GM21423 (cell line): ENCODE data around the gene FERMT2.

Source experiments
- ATAC-seq: cut with Tn5 transposase; IDR thresholded peaks from one replicate; pipeline ENCODE4 v1.9.1; 2021; ENCODE audit warnings: mild to moderate bottlenecking, moderate library complexity; ENCODE audit not compliant: unreplicated experiment

FERMT2 gene, protein sequence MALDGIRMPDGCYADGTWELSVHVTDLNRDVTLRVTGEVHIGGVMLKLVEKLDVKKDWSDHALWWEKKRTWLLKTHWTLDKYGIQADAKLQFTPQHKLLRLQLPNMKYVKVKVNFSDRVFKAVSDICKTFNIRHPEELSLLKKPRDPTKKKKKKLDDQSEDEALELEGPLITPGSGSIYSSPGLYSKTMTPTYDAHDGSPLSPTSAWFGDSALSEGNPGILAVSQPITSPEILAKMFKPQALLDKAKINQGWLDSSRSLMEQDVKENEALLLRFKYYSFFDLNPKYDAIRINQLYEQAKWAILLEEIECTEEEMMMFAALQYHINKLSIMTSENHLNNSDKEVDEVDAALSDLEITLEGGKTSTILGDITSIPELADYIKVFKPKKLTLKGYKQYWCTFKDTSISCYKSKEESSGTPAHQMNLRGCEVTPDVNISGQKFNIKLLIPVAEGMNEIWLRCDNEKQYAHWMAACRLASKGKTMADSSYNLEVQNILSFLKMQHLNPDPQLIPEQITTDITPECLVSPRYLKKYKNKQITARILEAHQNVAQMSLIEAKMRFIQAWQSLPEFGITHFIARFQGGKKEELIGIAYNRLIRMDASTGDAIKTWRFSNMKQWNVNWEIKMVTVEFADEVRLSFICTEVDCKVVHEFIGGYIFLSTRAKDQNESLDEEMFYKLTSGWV

DNA sequence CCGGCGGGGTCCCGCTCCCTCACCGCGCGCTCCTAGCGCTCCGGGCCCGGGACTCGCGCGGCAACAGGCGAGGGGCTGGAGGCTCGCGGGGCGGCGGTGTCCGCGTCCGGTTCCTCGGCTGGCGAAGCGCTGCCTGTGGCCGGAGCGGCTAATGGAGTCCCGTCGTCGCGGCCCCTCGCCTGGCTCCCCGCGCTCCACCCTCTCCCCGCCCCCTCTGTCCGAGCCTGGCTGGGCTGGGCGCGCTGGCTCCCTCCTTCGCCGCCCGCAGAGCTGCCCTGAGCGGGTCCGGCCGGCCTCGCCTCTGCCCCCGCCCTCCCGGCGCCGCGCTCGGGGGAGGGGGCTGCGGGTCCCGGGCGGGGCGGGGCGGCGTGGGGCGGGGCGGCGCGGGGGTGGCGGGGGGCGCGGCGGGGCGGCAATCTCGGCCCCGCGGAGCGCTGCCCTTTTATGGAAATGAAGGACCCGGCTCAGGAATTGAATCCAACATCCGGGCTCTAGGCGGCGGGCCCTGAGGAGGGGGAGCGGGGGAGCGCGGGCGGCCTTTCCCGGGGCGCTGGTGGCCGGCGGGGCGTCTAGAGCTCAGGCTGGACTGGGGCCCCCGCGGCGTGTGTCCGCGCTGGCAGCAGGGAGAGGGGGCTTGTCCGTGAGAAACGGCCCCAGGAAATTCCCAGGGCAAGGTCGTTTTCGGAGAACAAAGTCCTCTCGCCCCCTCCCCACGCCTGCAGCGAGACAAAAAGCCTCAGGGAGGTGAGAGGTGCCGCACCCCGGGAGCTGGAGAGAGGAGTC is at the start of gene FERMT2:
FERMT2 (minus strand) TSS at position 153 of the 783 bp plus-strand sequence. CDS start 482 bp downstream, outside the sequence.
- peak; percentile 39 for ATAC-seq

- ATAC-seq = no peak
Observed at GRCh38 chr14:52998376-52999015, 47.6 kb upstream of the FERMT2 start.

GRCh38 chr14:52996493-52996892 is 45.6 kb upstream of the FERMT2 start:
- ATAC-seq = no peak

DNA sequence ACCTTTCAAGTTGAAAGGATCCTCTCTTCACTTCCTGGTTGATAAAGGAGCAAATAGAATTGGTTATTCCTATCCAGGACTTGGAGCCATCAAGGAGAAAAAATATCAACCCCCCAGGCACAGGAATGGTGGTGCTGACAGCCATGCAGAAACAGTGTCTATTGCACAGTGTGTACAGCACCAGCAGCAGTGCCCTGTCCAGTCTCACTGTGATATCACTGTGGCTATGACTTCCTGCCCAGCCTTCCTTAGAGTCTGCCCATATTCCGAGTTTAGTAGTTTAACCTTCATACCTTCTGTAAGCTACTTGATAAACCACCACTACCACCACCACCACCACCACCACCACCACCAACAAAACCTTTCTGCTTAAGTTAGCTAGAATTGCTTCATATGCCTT is 45.1 kb upstream of the FERMT2 start:
- ATAC-seq = no peak

- no peak for ATAC-seq
Observed at GRCh38 chr14:52992236-52992870, 41.5 kb upstream of the FERMT2 start.

DNA sequence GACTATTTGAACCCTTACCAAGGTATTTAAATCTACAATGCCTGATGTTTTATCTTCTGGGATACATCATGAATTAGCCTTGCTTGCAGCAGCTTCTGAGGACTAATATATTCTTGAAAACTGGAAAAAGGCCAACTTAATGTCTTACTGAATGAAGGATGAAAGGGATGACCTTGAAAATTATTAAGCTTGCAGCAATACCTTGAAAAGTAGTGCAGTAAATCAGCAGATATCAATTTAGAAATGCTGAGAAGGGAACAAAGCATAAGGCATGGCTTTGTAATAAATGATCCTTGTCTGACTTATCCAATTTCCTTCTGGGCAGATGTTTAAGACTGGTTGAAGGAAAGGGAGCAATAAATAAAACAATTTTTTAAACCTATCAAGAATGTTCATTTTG is 37.3 kb upstream of the FERMT2 start:
- no peak for ATAC-seq

- no peak for ATAC-seq
Observed at GRCh38 chr14:52987514-52987913, 36.7 kb upstream of the FERMT2 start.

DNA sequence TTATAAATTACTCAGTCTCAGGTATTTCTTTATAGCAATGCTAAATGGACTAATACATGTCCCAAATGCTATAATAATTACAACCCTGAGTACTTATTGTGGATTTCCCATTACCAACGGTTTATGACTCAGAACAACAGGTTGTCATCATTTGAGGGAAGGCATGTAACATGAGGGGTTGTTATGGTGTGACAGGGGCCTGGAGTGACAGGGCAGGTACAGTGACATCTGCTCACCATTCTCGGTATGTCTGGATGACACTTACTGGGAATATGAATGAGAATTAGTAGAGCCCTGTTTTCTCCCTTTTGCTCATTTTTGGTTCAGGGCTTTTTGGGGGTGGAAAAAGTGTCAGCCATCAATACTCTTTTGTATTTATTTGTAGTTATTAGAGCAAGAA is 36.2 kb upstream of the FERMT2 start:
- ATAC-seq = no peak

DNA sequence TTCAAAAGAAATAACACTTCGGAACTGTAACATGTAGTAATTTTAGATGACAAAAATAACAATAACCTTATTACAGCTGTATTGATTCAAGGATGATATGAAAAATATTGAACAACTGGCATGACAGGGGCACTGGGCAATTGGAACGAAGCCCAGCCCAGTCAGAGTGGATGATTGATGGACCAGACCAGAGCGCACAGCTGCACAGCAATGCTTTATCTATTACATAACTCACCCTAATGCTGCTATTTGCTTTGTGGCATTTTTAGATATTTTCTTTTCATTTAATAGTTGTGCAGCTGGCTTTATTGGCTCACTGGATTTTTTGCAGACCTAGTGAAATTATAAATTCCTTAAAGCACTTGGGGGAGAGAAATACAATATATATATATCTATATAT is 26.9 kb upstream of the FERMT2 start:
- no peak for ATAC-seq

DNA sequence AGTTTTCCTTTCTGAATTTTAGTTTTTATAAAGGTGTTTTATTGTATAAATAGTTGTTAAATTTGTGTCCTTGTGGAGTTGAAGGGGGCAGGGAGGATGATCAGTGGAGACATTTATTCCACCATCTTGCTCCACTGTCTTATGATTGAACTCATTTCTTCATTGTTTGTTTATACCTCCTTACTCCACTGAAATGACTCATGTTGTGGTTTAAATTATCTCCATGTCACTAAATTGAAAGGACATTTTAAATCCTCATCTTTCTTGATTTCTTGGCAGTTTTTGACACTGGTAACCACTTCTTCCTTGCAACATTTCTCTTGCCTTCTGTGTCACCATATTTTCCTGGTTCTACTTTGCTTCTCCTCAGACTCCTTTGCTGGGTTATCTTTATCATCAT is 23.6 kb upstream of the FERMT2 start:
- ATAC-seq = no peak

DNA sequence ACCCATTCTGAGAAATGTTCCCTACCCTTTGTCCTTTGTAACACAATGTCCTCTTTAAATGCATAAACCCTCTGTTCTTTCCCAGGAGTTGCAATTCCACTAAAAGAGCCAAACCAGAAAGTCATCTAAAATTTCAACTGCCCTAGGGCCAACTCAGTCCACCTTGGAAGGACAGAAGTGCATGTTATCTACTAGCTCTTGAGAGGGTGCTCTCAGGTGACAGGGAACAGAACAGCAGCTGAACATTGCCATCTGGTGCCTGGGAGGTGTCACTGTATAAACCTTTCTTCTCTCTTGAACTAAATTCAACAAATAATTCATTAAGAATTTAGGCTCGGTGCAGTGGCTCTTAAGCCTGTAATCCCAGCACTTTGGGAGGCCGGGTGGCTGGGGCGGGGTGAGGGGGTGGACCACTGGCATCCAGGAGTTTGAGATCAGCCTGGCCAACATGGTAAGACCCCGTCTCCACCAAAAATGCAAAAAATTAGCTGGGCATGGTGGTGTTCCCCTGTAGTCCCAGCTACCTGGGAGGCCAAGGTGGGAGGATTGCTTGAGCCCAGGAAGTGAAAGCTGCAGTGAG is 10.3 kb upstream of the FERMT2 start:
- no peak for ATAC-seq

DNA sequence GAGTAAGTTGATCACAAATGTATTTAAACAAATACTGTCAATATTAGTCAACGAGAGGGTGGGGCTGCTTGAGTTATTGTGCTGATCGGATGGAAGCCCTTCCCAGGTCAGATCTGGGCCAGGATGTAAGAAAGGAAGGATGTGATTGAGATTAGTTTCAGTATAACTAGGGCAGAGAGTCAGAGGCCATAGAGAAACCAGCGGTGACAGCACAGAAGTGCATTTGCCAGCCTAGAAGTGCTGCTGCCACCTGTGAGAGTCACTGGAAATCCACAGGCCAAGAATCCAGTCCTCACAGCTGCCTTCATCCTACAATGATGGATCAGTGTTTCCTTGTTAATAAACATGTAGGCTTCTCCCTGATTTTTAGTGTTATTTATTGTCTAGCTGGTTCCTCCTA is 9.8 kb upstream of the FERMT2 start:
- no peak for ATAC-seq

DNA sequence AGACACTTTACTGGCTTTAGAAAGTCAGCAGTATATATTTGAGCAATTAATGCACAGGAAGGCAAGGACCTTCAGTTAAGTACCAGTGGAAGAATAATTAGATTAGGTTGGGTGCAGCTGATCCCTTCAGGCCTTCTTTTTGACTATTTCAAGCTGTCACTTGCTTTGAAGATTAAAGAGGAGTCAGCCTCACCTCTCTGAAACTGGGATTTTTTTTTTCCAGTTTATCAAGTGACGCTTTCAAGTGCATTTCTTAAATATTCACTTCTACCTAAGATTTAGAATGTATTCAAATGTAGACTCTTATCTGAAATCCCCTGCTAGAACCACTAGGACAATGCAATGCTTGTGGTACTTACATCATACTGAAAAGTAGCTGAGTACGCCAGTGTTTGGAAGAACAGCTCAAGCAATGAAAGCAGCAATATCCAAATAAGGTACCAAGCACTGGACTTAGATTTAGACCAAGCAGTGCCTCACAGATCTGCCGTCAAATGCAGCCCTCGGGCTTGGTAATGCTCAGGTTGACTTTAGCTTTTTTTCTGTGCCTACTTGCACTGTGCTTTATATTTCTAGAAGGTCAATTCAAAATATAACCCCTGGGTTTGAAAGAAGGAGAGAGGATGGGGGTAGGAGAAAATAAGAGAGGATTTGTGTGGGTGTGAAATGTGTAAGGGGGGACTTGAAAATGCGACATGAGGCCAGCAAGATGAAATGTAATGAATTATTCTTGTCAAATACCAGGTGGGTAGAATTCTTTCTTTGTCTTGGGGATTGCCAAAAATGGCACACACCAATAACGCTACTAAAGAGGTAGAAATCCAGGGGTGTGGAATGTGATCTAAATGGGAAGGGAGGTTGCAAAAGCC is 3.7 kb upstream of the FERMT2 start:
- no peak for ATAC-seq

- ATAC-seq = no peak
Observed at GRCh38 chr14:52951681-52952554, 1.1 kb upstream of the FERMT2 start.

- peak; percentile 39 for ATAC-seq
Observed at GRCh38 chr14:52950410-52950897, 396 bp downstream of the FERMT2 start.

- no peak for ATAC-seq
Observed at GRCh38 chr14:52949711-52950409, 990 bp downstream of the FERMT2 start.

GRCh38 chr14:52949249-52949648 is 1.6 kb downstream of the FERMT2 start:
- ATAC-seq = no peak

- no peak for ATAC-seq
Observed at GRCh38 chr14:52948836-52949235, 2.0 kb downstream of the FERMT2 start.
